Measurements from ENCODE around the gene NACC2.

DNA sequence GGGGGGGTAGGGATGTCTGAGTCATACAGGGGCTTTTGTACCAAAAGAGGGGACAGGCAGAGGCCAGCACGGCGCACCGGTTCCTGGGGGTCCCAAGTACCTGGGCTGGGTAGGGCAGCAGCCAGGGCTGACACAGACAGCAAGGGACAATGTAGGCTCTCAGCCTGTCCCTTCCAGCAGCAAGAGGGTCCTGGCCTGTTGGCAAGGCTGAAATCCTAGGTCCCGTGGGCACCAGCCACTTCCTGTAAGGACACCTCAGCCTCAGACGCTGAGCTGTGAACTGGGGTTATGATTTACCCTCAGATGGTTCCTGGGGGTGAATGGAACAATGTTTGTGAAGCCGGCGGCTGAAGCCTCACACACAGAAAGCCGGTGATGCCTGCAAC is 41.3 kb downstream of the NACC2 start:
- TF ChIP-seq, protein P1, sequence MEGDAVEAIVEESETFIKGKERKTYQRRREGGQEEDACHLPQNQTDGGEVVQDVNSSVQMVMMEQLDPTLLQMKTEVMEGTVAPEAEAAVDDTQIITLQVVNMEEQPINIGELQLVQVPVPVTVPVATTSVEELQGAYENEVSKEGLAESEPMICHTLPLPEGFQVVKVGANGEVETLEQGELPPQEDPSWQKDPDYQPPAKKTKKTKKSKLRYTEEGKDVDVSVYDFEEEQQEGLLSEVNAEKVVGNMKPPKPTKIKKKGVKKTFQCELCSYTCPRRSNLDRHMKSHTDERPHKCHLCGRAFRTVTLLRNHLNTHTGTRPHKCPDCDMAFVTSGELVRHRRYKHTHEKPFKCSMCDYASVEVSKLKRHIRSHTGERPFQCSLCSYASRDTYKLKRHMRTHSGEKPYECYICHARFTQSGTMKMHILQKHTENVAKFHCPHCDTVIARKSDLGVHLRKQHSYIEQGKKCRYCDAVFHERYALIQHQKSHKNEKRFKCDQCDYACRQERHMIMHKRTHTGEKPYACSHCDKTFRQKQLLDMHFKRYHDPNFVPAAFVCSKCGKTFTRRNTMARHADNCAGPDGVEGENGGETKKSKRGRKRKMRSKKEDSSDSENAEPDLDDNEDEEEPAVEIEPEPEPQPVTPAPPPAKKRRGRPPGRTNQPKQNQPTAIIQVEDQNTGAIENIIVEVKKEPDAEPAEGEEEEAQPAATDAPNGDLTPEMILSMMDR (conservative IDR thresholded peaks at IDR 0.05; ENCODE audit: low read length) = no peak
- no peak for TF ChIP-seq EZH2phosphoT487 (IDR thresholded peaks at IDR 0.05; ENCODE audit: borderline replicate concordance)
